Urothelium cell line (cell line): ENCODE measurements around the gene SEMA4D.

Experiments
- DNase-seq: peaks from one replicate; pipeline ENCODE4 v3.0.0; 2011; ENCODE audit warnings: low spot score, mixed read lengths
- FAIRE-seq: peaks from 2 replicates; lab custom pipeline; 2011; peaks lifted over from hg19 to GRCh38; lab: Jason Lieb, UNC

Gene SEMA4D

DNA sequence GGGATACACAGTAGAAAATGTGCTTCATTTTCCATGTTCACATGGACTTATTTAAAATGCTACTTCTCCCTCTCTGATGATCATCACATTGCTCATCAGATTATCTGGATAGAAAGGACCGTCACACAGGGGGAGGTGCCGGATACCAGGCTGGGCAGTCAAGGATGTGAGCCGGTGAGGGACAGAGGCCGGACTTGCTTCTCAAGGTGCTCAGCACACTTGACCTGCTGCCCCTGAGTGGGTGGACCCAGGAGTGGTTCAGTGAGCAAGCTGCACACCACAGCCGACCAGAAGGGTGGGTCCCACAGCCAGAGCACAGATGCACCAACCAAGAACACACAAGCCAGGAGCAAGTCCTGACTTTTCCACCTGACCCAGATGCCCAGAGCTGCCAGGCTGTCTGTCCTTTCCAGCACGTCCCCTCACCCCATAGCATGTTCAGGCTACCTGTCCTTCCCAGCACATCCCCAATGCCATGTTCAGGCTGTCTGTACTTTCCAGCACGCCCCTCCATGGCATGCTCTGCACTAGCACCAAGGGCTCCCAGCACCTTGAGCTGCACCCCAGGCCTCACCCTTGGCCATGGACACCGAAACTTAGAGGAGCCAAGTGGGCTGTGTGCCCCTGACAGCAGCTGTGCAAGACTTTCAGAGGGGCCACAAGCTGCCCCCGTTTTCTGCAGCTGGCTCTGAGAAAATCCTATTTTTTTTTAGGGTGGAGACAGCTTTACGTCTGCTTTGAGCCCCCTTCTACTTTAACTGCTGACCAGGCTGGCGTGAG lies 101.8 kb downstream of the SEMA4D start:
- no peak for FAIRE-seq

DNA sequence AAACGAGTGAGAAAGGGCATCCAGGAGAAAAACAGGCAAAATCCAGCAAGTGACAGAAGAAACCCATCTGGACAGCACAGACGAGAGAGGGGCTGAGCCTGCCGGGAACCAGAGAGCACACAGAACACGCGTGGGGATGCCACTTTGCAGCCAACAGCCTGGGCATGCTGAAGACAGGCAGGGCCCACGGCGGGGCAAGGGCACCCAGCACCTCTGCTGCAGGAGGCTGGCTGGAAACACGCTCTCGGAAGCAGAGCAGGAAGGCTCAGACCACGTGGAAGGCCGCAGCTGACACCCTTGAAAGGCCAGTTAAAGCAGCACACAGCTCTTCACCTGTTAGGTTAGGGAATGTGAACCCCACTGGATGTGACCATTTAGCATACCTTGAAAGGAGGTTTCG lies 103.5 kb downstream of the SEMA4D start:
- no peak for FAIRE-seq
- no peak for DNase-seq

More for the DNA sequence above, 101.8 kb downstream of the SEMA4D start:
- no peak for DNase-seq

DNA sequence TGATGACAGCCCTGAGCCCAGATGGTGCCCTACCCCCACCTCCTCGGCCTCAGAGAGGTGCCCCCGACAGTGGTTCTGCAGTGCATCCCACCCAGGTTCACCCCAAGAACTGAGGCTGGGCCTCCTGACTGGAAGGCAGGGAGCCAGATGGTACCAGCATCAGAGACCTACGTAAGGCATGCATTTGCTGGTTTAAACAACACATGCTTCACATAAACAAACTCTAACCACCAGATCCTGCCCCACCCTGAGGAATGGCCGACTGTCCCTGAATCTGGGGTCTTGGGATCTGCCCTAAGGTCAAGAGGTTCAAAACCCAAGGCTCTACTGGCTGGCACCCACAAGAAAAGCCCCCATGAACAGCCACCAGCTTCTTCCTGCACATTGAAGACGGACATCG lies 106.3 kb downstream of the SEMA4D start:
- DNase-seq (no peak), FAIRE-seq (no peak)

DNA sequence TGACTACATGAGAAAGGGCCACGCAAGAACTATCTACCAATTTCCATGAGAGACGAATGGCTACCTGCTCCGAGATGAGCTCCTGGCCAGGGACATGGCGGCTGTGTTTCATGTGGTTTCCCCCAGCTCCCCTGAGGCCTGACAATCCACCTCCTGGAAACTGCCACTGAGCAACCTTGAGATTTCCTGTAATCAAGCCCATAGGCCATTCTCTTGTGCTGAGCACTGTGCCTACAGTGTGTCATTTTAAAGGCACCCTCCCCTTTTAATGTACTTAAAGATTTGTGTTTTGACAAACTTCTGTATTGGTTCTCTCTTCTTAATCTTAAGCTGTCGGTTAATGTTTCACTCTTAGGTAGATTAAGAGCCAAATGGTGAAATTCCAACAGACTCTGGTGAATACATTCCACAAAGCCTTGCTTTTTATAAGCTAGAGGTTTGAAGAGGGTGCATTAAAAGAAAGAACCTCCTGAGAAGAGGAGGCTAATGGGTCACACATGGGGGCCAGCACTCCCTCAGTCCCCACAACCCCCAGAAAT lies 107.3 kb downstream of the SEMA4D start:
- FAIRE-seq (no peak), DNase-seq (no peak)

DNA sequence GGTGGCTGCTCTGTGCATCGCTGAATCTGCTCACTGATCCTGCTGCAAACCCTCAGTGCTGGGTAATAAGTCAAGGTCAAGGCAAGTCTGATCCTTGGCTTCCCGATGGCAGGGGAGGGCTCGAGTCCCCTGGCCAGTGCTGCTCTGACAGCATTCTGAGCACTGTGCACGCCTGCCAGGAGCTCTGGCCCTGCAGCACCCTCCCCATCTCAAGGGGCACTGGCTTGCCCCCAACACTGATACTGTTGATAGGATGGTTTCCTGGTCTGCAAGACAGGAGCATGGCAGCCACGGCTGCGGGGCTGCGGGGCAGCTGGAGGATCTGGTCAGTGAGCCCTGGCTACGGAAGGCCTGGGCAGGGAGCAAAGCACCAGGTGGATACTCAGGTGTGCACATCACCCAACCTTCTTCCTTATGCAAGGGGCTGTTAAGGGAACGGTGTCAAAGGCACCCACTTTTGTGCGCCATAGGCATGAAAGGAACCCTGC lies 107.8 kb downstream of the SEMA4D start:
- no peak for FAIRE-seq
- DNase-seq, result no peak

DNA sequence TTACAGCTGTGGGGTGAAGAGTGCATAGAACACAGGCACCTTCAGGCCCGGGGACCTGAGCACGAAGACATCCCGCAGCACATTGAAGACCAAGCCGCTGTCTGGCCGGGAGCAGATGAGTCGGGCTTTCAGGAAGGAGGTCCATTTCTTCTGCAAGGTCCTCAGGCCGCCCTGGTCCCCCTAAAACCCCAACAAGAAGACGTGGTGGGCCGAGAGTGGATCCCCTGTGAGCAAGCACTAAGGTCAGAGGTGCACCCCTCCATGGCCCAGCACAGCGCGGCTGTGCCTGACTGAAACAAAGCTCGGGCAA lies 109.1 kb downstream of the SEMA4D start:
- no peak for FAIRE-seq

DNA sequence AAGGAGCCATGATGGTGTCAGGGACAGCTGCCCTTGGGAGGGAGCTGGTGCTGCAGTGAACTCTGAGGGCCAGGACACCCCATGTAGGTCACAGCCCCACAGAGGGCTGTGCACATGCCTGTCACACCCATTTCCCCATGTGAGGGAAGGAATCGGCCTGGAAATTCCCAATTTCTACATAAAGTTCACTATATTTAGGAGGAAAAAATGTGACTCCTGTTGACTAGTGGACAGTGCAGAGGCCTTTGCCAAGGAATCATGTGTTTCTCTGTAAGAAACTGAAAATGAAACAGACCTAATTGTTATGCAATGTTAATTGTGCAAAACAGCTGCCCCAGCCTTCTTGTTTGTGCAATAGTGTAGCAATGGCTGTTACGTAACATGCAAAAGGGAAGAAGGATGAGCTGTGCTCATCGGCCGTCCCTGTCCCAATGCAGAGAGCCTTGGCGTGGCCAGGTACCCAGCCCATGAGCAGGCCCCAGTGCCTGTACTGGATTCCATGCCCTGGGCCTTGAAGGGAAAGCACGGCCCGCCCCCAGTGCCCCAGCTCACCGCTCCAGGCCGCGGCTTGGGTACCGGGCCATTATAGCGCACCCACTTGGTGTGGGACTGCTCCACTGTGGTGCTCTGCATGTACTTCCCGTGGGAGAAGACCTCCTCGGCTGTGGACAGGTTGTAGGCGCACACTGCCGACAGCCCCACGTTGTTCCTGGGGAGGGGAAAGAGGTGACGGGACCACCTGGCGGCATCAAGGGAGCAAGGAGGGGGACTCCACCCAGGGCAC lies 109.6 kb downstream of the SEMA4D start:
- DNase-seq (no peak), FAIRE-seq (no peak)

More for the DNA sequence above, 109.1 kb downstream of the SEMA4D start:
- DNase-seq, result no peak

DNA sequence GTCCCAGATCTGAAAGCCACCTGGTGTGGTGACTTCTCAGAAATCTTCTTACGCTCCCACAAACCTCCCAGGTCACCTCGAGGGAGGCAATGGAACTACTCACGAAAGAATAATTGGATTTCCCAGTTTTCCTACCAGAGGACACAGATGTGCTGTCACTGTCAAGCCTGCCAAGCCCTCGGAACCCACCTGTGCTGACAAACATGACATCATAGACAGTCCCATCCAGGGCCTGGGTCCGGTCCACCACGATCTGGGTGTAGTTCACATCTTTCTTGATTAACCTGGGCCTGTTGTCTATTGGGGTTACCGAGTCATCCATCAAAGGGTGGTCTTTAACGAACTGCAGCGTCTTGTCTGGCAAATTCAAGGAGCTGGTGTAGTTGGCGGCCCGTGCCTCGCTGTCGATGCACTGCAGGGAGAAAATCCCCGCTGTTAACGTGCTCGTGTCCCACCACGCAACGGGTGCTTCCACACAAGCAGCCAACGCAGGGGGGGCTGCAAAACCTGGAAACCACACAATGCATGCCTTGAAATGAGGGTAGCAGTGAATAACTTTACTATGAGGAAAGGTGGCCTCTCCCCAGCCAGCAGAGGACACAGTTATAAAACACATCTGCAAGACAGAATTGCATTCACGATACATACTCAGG lies 110.6 kb downstream of the SEMA4D start:
- no peak for DNase-seq
- FAIRE-seq, result no peak

DNA sequence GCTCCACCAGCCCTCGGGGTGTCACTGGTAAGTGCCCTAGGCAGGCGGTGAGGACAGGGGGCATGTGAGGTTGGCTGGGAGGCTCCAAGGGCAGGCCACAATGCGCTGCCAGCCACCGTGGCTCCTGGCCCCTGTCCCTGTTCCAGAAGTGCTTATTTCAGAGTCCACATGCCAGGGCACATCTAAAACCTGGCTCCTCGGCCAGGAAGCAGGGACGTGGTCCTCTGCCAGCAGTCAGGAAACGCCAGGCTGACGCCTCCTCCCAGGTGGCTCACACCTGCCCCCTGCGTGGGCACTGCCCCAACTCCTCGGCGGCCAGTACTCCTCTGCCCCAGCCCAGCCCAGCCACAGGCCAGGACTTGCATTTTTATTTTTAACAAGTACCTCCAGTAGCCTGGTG lies 111.1 kb downstream of the SEMA4D start:
- DNase-seq (no peak), FAIRE-seq (no peak)

DNA sequence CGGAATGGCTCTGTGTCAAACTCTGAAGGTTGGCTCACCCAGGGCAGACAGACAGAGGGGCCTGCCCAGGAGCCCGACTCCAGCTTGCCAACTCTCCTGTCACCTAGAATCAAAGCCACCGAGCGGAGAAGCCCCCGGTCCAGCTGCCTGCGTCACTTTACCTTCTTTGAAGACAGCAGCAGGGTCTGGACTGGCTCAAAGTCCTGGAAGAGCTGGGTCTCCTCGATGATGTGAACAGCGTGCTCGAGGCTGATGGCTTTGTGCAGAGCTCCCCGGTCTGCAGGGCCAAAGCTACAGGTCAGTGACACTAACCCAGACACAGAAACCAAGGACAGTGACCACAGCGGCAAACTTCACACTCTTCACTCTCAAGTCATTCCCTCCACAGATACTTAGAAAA lies 111.7 kb downstream of the SEMA4D start:
- no peak for FAIRE-seq
- no peak for DNase-seq

DNA sequence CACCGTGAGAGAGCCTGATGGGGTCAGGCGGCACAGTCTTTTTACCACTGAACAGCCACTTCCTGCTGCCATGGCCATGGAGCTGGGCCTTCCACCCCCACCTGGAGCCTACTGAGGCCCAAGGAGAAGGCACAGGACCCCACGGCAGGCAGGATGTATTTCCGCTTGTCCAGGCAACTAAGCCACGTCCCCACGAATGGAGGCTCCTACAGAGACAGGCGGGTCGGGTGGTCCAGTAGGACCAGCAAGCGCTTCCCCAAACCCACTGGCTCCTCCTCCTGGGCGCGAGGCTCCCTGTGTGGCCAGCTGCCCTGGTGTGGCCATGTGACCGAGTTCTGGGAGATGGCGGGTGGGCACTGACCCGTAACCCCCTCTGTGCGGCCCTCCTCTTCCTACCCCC lies 113.1 kb downstream of the SEMA4D start:
- FAIRE-seq (no peak), DNase-seq (no peak)

DNA sequence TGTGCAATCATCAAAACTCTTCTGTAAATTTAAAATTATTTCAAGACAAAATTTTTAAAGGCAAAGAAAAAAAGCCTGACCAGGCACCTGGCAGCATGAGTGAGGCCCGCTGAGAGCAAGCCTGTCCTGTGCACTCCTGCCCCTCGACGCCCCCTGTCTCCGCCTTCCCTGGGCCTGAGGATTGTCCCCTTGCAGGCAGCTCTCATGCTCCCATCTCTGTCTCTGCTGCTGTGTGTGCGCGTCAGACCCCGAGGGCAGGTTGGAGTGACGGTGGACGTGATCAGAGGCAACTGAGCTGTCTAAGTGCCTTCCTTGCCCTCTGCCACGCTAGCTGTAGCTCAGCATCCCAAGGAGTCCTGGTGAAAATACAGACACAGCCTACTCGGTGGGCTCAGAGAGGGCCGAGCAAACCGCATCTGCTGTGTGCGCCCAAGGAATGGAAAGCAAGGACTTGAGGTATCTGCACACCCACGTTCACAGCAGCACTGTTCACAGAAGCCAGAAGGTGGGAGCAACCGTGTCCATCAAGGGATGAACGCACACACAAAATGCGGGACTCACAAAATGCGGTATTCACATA lies 114.1 kb downstream of the SEMA4D start:
- DNase-seq, result no peak
- FAIRE-seq, result no peak

DNA sequence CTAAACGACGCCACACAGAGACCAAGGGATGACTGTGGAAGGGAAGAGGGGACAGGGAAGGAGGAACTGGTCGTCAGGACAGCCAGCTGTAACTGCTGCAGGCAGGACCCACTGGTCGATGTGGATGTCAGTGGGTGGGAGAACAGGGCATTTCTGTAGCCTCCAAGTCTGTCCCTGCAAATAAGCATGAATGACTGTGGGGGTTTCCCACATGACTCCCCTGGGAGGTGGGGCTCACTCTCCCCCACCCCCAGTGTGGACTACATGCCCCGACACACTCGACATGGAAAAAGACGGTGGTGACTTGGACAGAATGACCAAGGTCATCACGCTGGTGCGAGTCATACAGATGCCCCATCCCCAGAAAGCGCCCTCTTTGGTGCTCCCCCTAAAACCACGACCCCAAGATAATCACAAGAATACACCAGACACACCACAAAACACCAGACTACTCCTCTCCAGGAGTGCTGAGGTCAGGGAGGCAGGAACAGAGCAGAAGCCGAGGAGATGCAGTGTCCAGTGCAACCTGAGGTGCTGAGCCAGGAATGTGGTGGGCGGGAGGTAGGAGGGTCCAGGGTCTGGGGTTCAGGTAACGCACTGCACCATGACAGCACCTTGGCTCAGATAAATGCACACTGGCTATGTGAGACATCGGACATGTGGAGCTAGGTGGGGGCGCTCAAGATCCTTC lies 114.7 kb downstream of the SEMA4D start:
- FAIRE-seq (no peak), DNase-seq (no peak)

DNA sequence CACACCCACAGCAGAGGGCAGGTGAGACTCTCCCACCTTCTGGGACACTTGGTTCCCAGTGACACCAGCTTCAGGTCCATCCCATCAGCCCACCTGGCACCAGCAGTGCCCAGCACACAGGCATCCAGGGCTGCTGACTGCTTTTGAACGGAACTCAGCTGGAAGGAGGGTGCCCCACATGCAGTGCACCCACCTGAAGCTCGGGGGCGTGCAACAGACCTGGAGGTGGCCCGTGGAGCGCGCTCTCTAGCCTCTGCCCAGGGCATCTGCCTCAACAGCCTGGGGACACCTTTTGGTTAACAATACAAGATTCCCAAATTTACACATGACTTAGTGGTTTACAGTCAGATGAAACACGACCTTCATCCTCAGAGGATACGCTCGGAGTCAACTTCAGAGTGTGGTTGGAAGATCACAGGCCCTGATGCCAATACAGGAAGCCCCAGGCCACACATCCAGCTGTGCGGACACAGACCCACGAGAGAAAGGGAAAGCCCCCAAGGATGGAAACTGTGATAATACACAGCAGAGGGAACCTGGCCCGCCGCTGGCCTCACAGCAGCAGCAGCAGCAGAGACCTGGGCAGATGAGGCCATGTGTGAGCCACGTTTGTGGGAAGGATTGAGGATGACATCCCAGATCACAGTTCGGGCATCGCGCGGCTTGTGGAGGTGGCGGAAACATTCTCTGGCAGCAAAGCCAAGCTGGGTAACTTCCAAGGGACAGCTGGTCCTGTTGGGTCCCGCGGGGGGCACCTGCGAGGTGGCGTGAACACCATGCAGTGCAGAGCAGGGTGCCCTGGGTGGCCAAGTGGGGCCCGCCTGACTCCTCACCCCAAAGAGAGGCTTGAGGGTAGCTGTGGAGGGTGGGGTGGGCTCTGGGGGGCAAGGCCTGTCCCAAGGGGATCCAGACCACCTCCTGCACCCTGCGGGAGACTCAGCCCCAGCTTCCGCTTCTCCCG lies 115.6 kb downstream of the SEMA4D start:
- DNase-seq (no peak), FAIRE-seq (no peak)

DNA sequence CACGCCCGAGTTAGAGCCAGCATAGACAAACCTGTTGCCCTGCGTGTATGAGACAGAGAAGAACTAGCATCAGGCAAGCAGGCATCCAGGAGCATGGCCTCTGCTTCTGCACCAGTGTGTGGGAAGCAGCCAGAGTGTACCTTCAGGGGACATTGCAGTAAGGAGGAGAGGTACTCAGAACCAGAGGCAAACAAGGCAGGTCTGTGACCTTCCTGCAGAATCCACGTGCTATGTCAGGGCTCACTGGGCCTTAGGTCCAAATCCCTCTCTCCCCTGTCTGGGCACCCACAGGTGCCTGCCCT lies 116.7 kb downstream of the SEMA4D start:
- FAIRE-seq (no peak), DNase-seq (no peak)

DNA sequence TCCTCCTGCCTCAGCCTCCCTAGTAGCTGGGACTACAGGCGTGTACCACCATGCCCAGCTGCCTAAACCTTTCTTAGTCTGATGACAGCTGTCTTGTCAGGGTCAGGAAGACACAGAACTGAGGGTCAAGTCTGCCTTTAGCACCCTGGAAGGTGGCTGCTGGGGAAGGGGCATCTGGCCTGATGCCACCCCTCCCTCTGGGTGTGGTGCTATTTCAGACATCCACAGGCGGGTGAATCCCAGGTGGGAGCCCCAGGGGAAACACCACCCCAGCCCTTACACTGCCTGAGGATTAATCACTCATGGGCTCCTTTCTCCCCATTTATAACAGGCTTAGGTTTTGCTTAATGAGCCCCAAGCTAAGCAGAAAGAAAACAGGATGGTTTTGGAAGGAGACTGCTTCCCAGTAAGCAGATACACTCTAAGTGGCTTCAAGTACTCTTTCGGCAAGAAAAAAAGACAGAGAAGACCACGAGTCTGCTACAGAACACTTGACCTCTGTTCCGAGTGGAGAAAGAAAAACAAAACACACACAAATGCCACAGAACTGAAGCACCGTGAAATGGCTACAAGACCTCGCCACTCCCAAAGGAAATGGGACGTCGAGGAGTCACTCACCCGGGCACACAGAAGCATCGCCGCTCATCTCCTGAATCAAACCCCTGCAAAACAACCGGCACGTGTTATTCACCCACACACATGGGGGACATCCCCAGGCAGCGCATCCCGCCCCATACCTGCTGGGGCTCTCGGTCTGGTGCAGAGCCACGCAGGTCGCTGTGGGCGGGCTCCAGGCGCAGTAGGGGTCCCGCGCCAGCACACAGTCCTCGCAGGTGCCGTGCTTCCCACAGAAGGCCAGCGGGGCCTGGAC lies 117.2 kb downstream of the SEMA4D start:
- FAIRE-seq, result no peak

DNA sequence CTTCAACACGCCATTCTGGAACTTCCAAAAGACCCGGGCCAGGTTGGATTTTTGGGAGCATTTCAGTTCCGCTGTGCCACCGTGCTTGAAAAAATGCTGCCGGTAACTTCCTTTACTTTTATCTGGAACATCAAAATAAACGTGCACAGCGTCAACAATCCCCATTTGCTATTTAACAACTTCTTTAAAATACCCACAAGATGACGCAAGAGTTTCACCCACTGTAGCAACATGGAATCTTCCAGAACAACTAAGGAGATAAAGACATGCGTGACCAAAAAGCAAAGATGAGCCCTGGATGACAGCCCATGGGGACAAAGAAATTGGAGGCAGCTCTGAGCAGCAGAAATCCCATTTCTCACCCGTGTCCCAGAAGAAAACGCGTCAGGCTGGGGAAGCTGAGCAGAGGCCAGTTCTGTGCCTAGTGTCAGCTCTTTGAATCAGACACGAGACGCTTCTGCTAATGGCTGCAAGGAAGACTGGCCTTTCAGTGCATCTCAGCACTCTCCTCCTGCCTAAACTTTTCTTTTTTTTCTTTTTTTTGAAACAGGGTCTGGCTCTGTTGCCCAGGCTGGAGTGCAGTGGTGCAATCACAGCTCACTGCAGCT lies 118.3 kb downstream of the SEMA4D start:
- FAIRE-seq (no peak), DNase-seq (no peak)

More for the DNA sequence above, 117.2 kb downstream of the SEMA4D start:
- DNase-seq, result no peak

DNA sequence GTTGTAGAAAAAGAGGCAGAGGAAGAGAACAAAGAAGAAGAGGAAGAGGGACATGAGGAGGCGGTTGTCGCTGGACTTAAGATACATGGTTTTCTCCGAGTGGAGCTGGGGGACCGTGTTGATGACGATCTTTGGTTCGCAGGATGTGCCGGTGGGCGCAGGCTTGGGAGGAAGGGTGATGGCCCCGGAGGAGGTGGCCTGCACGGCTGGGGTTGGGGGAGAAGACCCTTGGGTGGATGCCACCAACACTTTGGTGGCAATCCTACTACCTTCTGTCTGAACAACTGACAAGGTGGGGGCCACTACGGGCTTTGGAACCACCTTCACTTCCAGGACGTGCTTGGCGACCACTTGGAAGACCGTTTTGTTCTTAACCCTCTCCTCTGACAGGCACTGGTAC lies 118.9 kb downstream of the SEMA4D start:
- no peak for FAIRE-seq
- no peak for DNase-seq
